Hepatocyte (in vitro differentiated cells): ENCODE results near the gene RXRA. TPM values are rescaled to one million over a fixed set of nuclear protein-coding genes. Genes with fewer than 3 reads are reported as not detected.
A peak's percentile ranks its signal among the peaks of the same experiment; 100 is the strongest.

Experiments used
- DNase-seq: peaks from one replicate; pipeline ENCODE4 v3.0.0-alpha.2; 2016; ENCODE audit warnings: low spot score
- H2AFZ ChIP-seq: fragments of 200-600 bp; sonication (generic); 2 replicates; pipeline ENCODE4 v1.6.0; 2016; ENCODE audit warnings: antibody characterized with exemption, mild to moderate bottlenecking
- H3K27ac ChIP-seq: fragments of 200-600 bp; sonication (generic); 2 replicates; pipeline ENCODE4 v1.5.1; 2016; ENCODE audit warnings: mild to moderate bottlenecking
- H3K27me3 ChIP-seq: fragments of 200-600 bp; sonication (generic); 2 replicates; pipeline ENCODE4 v1.6.1; 2016
- H3K36me3 ChIP-seq: fragments of 200-600 bp; sonication (generic); replicated peaks from 2 replicates; pipeline ENCODE4 v1.5.1; 2016; ENCODE audit warnings: low read depth; ENCODE audit not compliant: insufficient read depth
- H3K4me1 ChIP-seq: fragments of 200-600 bp; sonication (generic); 2 replicates; pipeline ENCODE4 v1.5.1; 2016; ENCODE audit warnings: mild to moderate bottlenecking, moderate library complexity; ENCODE audit not compliant: insufficient read depth
- H3K4me2 ChIP-seq: fragments of 200-600 bp; sonication (generic); 2 replicates; pipeline ENCODE4 v1.6.0; 2016
- H3K4me3 ChIP-seq: fragments of 200-600 bp; sonication (generic); 2 replicates; pipeline ENCODE4 v1.5.1; 2016; ENCODE audit warnings: mild to moderate bottlenecking
- H3K79me2 ChIP-seq: fragments of 200-600 bp; sonication (generic); 2 replicates; pipeline ENCODE4 v1.6.0; 2017; ENCODE audit warnings: mild to moderate bottlenecking
- H3K9me2 ChIP-seq: fragments of 200-600 bp; sonication (generic); replicated peaks from 2 replicates; pipeline ENCODE4 v1.6.0; 2017; ENCODE audit warnings: mild to moderate bottlenecking; ENCODE audit not compliant: insufficient read depth
- H3K9me3 ChIP-seq: fragments of 200-600 bp; sonication (generic); 2 replicates; pipeline ENCODE4 v1.5.1; 2016; ENCODE audit warnings: low read depth, mild to moderate bottlenecking
- H4K20me1 ChIP-seq: fragments of 200-600 bp; sonication (generic); 2 replicates; pipeline ENCODE4 v1.6.0; 2016; ENCODE audit warnings: mild to moderate bottlenecking; ENCODE audit not compliant: insufficient read depth, poor library complexity, severe bottlenecking
- EZH2 ChIP-seq: fragments of 200-600 bp; sonication (generic); IDR thresholded peaks from 2 replicates; pipeline ENCODE4 v1.6.1; 2016; ENCODE audit warnings: antibody characterized with exemption, mild to moderate bottlenecking, borderline replicate concordance
- EZH2phosphoT487 ChIP-seq: fragments of 200-600 bp; sonication (generic); IDR thresholded peaks from one replicate; pipeline ENCODE4 v1.6.1; 2018; ENCODE audit warnings: antibody characterized with exemption, mild to moderate bottlenecking, low read depth, moderate library complexity; ENCODE audit not compliant: unreplicated experiment, severe bottlenecking
- WGBS: methylation state at CpG from one replicate; pipeline ENCODE4 v1.1.6; 2016; ENCODE audit warnings: low lambda C conversion rate; ENCODE audit errors: missing lambda C conversion rate; 5-methylcytosine and 5-hydroxymethylcytosine counted together
- polyA plus RNA-seq: library from polyadenylated mRNA; unstranded; fragments of >200 nt; fragmentation: Nextera tagmentation; extraction: Ambion mirVana; gene quantifications from 2 replicates; pipeline ENCODE4 v1.2.1, GENCODE V29; 2016
- total RNA-seq: library from RNA; depleted of rRNA; stranded (reverse); fragments of >200 nt; gene quantifications from 2 replicates; pipeline ENCODE4 v1.2.3, GENCODE V29; 2014
- TF ChIP-seq, protein P1 (sequence below): fragments of 200-600 bp; sonication (generic); IDR thresholded peaks from 2 replicates; pipeline ENCODE4 v1.5.1; 2016; ENCODE audit warnings: antibody characterized with exemption, mild to moderate bottlenecking; ENCODE audit not compliant: poor library complexity

The RXRA gene
- total and polyA plus RNA-seq, 2 experiments from 2014 or later = 35.9 to 41.6 TPM

DNA sequence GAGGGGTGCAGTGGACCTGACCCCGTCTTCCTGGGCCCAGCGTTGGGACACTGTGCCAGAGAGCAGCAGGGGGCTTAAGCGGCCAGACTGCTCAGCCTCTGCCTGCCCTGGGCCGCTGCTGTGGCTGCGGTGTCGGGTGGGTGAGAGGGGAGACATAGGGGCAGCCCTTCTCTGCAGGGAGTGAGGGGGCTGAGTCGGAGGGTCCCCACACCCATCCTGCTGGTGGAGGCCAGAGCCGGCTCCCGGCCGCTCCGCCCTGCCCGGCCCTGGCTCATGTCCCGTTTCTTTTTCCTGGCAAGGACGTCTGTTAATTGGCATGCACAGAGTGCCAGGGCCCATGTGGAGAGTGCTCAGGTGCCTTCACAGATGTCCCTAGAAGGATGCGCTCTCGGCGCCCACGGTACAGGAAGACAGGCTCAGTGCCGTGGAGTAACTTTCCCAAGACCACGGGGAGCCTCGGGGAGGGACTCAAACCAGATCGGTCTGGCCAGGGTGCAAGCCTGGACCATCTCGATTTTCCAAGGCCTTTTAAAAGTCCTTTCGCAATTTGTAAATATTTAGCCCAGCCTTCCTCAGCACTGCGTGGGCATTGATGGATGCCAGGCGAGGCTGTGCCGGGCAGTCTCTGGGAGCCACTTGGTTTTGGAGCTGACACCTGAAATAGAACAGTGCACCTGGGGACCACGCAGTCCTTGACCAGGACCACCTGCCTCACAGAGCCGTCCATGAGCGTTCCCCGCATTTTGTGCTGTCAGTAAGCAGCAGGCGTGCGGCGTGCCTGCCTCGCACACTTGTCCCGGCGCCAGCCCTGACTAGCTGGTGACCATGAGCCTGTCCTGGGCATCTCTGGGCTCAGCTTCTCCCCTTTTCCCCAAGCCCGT lies 60.9 kb downstream of the RXRA start:
- Histone ChIP-seq H3K27me3 (no peaks in the 10 kb centered on the region), H3K36me3 (no peaks in the 10 kb centered on the region), H4K20me1 (peaks cover 99% of the 10 kb centered on the region), H3K79me2 (peaks cover 100% of the 10 kb centered on the region), H3K9me2 (no peaks in the 10 kb centered on the region), H3K4me1 (peaks cover 47% of the 10 kb centered on the region), H3K9me3 (no peaks in the 10 kb centered on the region), H2AFZ (no peak overlapping the region), H3K27ac (peak overlapping the region; percentile 24), H3K4me3 (no peak overlapping the region), H3K4me2 (no peak overlapping the region)
- no peak for DNase-seq
- 83% methylated on average over 36 of the region's 38 CpGs for WGBS
- no peak for TF ChIP-seq EZH2
- TF ChIP-seq, protein P1, sequence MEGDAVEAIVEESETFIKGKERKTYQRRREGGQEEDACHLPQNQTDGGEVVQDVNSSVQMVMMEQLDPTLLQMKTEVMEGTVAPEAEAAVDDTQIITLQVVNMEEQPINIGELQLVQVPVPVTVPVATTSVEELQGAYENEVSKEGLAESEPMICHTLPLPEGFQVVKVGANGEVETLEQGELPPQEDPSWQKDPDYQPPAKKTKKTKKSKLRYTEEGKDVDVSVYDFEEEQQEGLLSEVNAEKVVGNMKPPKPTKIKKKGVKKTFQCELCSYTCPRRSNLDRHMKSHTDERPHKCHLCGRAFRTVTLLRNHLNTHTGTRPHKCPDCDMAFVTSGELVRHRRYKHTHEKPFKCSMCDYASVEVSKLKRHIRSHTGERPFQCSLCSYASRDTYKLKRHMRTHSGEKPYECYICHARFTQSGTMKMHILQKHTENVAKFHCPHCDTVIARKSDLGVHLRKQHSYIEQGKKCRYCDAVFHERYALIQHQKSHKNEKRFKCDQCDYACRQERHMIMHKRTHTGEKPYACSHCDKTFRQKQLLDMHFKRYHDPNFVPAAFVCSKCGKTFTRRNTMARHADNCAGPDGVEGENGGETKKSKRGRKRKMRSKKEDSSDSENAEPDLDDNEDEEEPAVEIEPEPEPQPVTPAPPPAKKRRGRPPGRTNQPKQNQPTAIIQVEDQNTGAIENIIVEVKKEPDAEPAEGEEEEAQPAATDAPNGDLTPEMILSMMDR = no peak
- TF ChIP-seq EZH2phosphoT487 = no peak

DNA sequence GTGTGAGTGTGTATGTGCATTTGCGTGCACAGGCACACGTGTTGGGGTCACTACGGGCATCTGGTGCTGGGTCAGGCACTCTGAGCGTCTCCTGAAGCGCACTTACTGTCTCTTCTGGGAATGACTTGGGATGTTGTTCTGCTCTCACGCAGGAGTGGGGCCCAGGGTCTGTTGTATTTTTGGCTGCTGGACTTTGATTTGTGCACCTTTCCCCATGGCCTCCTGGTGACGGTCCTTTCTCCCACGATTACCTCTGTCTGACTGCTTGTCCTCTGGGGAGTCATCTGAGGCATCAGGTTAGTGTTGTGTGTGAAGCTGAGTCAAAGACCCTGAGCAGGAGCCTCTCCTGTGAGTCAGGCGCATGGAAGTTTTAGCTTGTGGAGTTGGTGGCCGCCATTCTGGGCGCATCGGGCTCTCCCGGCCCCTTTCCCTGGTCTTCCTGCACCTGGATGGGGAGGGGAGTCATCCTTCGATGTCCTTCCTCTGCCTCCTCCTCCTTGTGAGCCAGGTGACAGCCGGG lies 62.1 kb downstream of the RXRA start:
- no peak overlapping the region for H3K27ac ChIP-seq

GRCh38 chr9:134388976-134389375 lies 62.7 kb downstream of the RXRA start:
- 87% methylated on average over 17 of the region's 17 CpGs for WGBS
- peaks cover 100% of the 10 kb centered on the region for H3K79me2 ChIP-seq

More for the DNA sequence above, 62.1 kb downstream of the RXRA start:
- Histone ChIP-seq H3K4me1 (peaks cover 36% of the 10 kb centered on the region), H3K4me3 (no peak overlapping the region), H3K4me2 (peak overlapping the region; percentile 12), H3K9me2 (no peaks in the 10 kb centered on the region), H4K20me1 (peaks cover 99% of the 10 kb centered on the region), H3K36me3 (no peaks in the 10 kb centered on the region), H3K27me3 (no peaks in the 10 kb centered on the region), H3K9me3 (no peaks in the 10 kb centered on the region), H3K79me2 (peaks cover 100% of the 10 kb centered on the region), H2AFZ (no peak overlapping the region)
- DNase-seq = peak; percentile 31
- 79% methylated on average over 15 of the region's 15 CpGs for WGBS
- no peak for TF ChIP-seq EZH2
- TF ChIP-seq, protein P1 = no peak
- TF ChIP-seq EZH2phosphoT487 = no peak

More at GRCh38 chr9:134388976-134389375, 62.7 kb downstream of the RXRA start:
- no peak for DNase-seq
- Histone ChIP-seq H3K4me1 (peaks cover 32% of the 10 kb centered on the region), H3K36me3 (no peaks in the 10 kb centered on the region), H2AFZ (no peak overlapping the region), H3K4me2 (peak overlapping the region; percentile 12), H3K27me3 (no peaks in the 10 kb centered on the region), H3K27ac (no peak overlapping the region), H4K20me1 (peaks cover 100% of the 10 kb centered on the region), H3K4me3 (no peak overlapping the region), H3K9me3 (no peaks in the 10 kb centered on the region), H3K9me2 (no peaks in the 10 kb centered on the region)
- TF ChIP-seq, protein P1 = no peak
- TF ChIP-seq EZH2 = no peak
- TF ChIP-seq EZH2phosphoT487 = no peak
